ENCODE measurements around the gene ABTB2. TPM values are rescaled to one million over a fixed set of nuclear protein-coding genes. Genes with fewer than 3 reads are reported as not detected.

ABTB2 gene
- total and polyA plus RNA-seq, 2 experiments from 2014 or later = 12.4 to 14.3 TPM

DNA sequence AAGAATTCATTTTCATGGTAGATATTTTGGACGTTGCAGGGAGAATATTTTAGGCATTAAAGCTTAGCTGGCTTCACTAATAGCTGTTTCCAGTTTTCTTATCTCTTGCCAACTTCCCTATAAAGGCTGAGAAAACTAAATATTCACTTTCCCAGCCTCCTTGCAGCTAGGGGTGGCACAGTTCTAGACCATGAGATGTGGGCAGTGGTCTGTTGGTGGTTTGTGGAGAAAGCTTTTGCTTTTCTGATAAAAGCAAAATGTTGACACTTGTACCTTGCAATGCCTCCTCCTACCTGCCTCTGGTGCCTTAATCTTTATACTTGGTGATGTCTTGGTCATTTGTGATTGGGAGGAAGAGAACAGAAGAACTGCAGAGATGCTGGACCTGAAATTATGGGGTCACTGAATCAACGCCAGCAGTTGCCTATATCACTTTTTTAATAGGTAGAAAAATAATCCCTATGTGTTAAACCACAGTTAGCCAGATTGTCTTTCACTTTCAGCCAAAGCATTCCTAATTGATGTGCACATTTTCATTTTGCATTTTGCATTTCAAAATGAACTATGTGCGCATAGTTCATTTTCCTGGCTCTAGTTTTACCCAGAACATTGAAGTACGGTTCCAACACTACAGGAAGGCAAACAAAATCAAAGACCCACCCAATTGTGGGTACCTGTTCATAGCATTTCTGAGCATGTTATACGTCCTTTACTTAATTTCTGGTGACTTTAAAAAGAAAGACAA, 24.9 kb upstream of the ABTB2 start:
- Histone ChIP-seq H3K9me3 (ENCODE audit: low read depth) (no peaks in the 10 kb centered on the region), H3K79me2 (no peaks in the 10 kb centered on the region), H2AFZ (no peak overlapping the region), H3K9me2 (replicated peaks; ENCODE audit: insufficient read depth) (no peaks in the 10 kb centered on the region), H3K27me3 (no peaks in the 10 kb centered on the region), H3K36me3 (replicated peaks; ENCODE audit: insufficient read depth, low read depth) (no peaks in the 10 kb centered on the region), H3K4me3 (no peak overlapping the region), H3K4me2 (no peak overlapping the region), H3K27ac (no peak overlapping the region), H4K20me1 (ENCODE audit: insufficient read depth, poor library complexity, severe bottlenecking) (no peaks in the 10 kb centered on the region), H3K4me1 (ENCODE audit: insufficient read depth) (no peaks in the 10 kb centered on the region)
- DNase-seq (ENCODE audit: low spot score) = no peak
- 89% methylated on average over 5 of the region's 5 CpGs for WGBS (ENCODE audit: low lambda C conversion rate, missing lambda C conversion rate)
- no peak for TF ChIP-seq EZH2 (IDR thresholded peaks at IDR 0.05; ENCODE audit: borderline replicate concordance)
- no peak for TF ChIP-seq EZH2phosphoT487 (IDR thresholded peaks at IDR 0.05; ENCODE audit: low read depth, severe bottlenecking, unreplicated experiment)
- TF ChIP-seq, protein P1, sequence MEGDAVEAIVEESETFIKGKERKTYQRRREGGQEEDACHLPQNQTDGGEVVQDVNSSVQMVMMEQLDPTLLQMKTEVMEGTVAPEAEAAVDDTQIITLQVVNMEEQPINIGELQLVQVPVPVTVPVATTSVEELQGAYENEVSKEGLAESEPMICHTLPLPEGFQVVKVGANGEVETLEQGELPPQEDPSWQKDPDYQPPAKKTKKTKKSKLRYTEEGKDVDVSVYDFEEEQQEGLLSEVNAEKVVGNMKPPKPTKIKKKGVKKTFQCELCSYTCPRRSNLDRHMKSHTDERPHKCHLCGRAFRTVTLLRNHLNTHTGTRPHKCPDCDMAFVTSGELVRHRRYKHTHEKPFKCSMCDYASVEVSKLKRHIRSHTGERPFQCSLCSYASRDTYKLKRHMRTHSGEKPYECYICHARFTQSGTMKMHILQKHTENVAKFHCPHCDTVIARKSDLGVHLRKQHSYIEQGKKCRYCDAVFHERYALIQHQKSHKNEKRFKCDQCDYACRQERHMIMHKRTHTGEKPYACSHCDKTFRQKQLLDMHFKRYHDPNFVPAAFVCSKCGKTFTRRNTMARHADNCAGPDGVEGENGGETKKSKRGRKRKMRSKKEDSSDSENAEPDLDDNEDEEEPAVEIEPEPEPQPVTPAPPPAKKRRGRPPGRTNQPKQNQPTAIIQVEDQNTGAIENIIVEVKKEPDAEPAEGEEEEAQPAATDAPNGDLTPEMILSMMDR (IDR thresholded peaks at IDR 0.05; ENCODE audit: poor library complexity) = no peak

DNA sequence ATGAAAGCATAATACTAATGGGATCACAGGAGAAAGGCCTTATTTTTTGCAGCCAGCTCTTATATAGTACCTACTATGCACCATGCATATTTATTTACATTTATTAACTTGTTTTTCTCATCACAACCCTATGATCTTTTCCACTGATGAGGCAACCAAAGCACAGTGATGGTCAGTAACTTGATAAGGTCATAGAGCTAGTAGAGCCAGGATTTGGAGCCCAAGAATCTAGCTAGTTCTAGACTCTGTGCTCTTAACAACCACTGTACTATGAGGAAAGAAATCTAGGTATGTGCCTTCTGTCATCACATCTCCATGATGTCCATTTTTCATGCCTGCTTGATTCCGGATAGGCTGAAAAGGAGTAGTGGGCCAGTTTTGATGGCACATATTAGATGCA, 24.0 kb upstream of the ABTB2 start:
- H3K4me1 ChIP-seq (ENCODE audit: insufficient read depth) = no peaks in the 10 kb centered on the region
- H3K4me2 ChIP-seq = no peak overlapping the region
- H3K27me3 ChIP-seq = no peaks in the 10 kb centered on the region
- TF ChIP-seq, protein P1 (IDR thresholded peaks at IDR 0.05; ENCODE audit: poor library complexity) = no peak
- TF ChIP-seq EZH2 (IDR thresholded peaks at IDR 0.05; ENCODE audit: borderline replicate concordance) (no peak), EZH2phosphoT487 (IDR thresholded peaks at IDR 0.05; ENCODE audit: low read depth, severe bottlenecking, unreplicated experiment) (no peak)
- no peaks in the 10 kb centered on the region for H3K9me2 ChIP-seq (replicated peaks; ENCODE audit: insufficient read depth)
- no peak overlapping the region for H3K27ac ChIP-seq
- no peak for DNase-seq (ENCODE audit: low spot score)
- H3K4me3 ChIP-seq = no peak overlapping the region
- no peaks in the 10 kb centered on the region for H3K36me3 ChIP-seq (replicated peaks; ENCODE audit: insufficient read depth, low read depth)
- H3K9me3 ChIP-seq (ENCODE audit: low read depth) = no peaks in the 10 kb centered on the region
- 97% methylated on average over 1 of the region's 1 CpG for WGBS (ENCODE audit: low lambda C conversion rate, missing lambda C conversion rate)
- no peak overlapping the region for H2AFZ ChIP-seq
- no peaks in the 10 kb centered on the region for H4K20me1 ChIP-seq (ENCODE audit: insufficient read depth, poor library complexity, severe bottlenecking)
- H3K79me2 ChIP-seq = no peaks in the 10 kb centered on the region

DNA sequence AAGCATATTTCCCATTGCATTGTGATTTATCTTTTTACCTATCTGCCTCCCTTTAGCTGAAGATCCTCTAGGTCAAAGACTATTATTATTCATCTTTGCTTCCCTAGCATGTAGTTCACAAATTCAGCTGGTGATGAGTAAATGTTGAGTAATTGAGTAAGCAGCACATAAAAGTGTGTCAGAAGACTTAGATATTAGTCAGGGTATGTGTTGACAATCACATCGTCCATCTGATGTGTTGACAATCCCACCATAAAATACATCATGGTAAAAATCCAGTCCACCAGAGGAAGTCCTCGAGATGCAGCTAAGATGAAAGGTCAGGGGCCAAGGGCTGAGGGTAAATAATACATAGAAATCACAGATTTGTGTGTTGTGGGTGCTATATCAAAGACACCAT, 22.9 kb upstream of the ABTB2 start:
- H2AFZ ChIP-seq = no peak overlapping the region
- H3K27me3 ChIP-seq = no peaks in the 10 kb centered on the region
- WGBS (ENCODE audit: low lambda C conversion rate, missing lambda C conversion rate) = 31% methylated on average over 2 of the region's 2 CpGs
- H3K4me1 ChIP-seq (ENCODE audit: insufficient read depth) = no peaks in the 10 kb centered on the region
- no peak for DNase-seq (ENCODE audit: low spot score)
- H3K9me3 ChIP-seq (ENCODE audit: low read depth) = no peaks in the 10 kb centered on the region
- H3K9me2 ChIP-seq (replicated peaks; ENCODE audit: insufficient read depth) = no peaks in the 10 kb centered on the region
- no peak overlapping the region for H3K4me2 ChIP-seq
- no peaks in the 10 kb centered on the region for H3K79me2 ChIP-seq
- no peak overlapping the region for H3K4me3 ChIP-seq
- H4K20me1 ChIP-seq (ENCODE audit: insufficient read depth, poor library complexity, severe bottlenecking) = no peaks in the 10 kb centered on the region
- TF ChIP-seq EZH2 (IDR thresholded peaks at IDR 0.05; ENCODE audit: borderline replicate concordance) (no peak), EZH2phosphoT487 (IDR thresholded peaks at IDR 0.05; ENCODE audit: low read depth, severe bottlenecking, unreplicated experiment) (no peak)
- TF ChIP-seq, protein P1 (IDR thresholded peaks at IDR 0.05; ENCODE audit: poor library complexity) = no peak
- H3K27ac ChIP-seq = no peak overlapping the region
- H3K36me3 ChIP-seq (replicated peaks; ENCODE audit: insufficient read depth, low read depth) = no peaks in the 10 kb centered on the region
